Stimulated activated CD4-positive, alpha-beta T cell treated with anti-CD3 and anti-CD28 coated beads, Interleukin-1b, Interleukin-23, amount 100 ng/mL, for 48 hours (primary cell): ENCODE measurements around the gene SH2D4B.
A peak's percentile ranks its signal among the peaks of the same experiment; 100 is the strongest.

ENCODE experiments used
- DNase-seq: peaks from one replicate; pipeline ENCODE4 v3.0.0-alpha.2; 2020

Gene SH2D4B

DNA sequence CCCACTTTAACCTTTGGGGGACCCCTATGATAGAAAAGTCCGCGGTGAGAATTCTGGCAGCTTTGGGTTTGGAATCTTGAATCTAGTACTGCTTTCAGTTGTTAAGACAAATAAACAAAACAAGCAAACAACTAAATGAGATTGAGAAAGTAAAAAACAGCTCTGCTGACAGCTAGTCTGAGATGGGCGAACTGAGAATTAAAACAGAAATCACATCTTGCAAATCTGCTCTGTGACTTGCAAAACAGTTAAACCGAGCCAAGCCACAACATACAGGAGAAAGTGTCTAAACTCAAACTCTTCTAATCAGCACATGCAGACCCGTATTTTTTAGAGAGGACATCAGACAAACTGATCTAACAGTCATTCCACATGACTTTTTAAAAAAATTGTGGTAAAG is 110.4 kb downstream of the SH2D4B start:
- no peak for DNase-seq

DNA sequence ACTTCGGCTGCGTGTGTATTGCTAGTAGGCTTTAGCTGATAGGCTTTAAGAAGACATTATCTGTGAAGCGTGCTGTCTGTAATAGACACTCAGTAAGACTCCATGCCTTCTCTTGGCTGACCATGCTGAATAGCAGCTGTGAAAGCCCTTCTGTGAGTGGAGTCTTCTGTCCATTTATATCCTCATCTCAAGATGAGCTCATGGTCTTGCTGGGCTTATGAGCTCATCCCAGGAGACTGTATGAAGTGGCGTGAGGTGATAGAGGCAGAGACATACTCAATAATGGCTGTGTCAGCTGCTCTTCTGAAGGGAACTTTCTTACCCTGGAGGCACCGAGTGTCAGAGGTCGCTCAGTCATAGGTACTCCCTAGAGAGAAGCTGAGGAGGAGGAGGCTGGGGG is 111.5 kb downstream of the SH2D4B start:
- DNase-seq, result no peak

DNA sequence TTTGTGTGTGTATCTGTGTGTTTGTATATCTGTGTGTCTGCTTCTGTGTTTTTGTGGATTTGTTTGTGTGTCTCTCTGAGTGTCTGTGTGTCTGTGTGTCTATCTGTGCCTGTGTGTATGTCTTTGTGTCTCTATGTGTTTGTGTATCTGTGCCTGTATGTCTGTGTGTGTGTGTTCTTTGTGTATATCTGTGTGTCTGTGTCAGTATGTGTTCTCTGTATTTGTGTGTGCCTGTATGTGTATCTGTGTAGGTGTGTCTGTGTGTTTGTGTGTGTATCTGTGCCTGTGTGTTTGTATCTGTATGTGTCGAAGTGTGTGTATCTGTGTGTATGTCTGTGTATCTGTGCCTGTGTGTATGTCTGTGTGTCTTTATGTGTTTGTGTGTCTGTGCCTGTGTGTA is 118.2 kb downstream of the SH2D4B start:
- no peak for DNase-seq

DNA sequence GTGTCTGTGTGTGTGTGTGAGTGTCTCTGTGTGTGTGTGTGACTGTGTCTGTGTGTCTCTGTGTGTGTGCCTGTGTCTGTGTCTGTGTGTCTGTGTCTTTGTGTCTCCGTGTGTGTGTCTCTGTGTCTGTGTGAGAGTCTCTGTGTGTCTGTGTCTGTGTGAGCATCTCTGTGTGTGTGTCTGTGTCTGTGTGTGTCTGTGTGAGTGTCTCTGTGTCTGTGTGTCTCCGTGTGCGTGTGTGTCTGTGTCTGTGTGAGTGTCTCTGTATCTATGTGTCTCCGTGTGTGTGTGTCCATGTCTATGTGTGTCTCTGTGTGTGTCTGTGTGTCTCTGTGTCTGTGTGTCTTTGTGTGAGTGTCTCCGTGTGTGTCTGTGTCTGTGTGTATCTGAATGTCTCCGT is 120.4 kb downstream of the SH2D4B start:
- no peak for DNase-seq

DNA sequence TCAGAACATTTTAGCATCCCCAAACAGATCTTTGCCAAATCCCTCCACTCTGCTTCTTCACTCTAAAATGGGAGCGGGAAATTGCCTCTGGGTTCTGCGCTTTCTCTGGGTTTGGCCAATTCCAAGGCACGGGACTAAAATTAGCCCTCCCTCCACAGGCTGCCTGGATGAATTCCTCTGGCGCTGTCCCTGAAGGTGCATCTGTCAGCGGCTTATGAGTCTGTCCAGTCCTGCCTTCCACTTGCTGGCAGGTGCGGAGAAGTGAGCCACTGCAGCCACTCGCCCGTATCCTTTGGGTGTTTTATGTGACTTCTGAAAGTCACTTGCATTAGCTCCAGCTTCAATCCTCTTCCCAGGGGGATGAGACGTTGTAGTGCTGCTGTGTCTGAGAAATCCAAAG is 121.6 kb downstream of the SH2D4B start:
- DNase-seq, result no peak

DNA sequence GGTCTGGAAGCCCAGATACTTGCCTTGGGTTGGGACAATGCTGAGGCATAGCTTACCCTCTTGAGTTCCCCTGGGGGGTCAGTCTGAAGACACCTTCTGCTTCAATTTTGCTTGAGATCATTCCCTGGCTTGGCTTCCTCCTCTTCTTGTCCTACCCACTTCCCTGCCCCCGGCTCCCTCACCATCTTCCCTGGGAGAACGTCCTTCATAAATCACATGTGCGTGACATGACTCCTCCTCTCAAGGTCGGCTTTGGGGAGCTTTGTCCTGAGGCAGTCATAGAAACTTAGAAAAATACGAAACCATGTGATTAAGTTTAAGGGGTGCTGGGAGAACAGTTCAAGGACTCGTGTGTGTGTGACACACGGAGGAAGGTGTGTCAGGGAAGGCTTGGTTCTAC is 122.6 kb downstream of the SH2D4B start:
- no peak for DNase-seq

DNA sequence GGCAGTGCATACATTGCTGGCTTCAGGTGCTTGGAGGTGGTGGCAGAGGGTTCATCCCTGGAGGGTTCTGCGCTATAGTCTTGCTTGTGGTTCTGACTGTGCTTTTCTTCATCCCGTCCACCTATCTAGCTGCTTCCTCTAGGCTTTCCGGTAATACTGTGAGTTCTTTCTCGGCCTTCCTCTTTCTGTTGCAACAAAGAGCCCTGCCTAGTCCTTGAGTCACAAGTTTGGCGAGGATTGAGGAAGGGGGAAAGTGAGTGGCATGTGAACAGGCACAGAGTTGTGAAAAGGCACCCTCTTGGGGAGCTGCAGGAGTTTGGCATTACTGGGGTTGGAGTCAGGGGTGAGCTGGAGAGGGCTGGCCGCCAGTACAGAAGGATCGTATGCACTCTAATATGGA is 123.0 kb downstream of the SH2D4B start:
- no peak for DNase-seq

DNA sequence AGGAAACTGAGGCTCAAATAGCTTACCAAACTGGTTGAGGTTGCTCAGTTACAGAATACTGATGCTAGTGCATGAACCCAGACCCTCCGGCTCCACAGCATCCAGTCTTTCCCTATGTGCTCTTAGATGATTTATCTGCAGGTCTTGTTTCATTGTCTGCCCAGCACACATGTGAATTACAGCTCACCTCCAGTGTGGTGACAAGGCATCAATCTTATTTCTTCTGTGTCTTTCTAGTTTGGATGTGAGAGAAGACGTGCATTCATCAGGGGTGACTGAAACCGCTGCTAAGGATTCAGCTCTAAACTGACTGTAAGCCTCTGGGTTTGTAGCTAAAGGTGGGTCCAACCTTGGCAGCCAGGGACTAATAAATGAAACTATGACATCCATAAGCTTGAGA is 123.8 kb downstream of the SH2D4B start:
- no peak for DNase-seq

DNA sequence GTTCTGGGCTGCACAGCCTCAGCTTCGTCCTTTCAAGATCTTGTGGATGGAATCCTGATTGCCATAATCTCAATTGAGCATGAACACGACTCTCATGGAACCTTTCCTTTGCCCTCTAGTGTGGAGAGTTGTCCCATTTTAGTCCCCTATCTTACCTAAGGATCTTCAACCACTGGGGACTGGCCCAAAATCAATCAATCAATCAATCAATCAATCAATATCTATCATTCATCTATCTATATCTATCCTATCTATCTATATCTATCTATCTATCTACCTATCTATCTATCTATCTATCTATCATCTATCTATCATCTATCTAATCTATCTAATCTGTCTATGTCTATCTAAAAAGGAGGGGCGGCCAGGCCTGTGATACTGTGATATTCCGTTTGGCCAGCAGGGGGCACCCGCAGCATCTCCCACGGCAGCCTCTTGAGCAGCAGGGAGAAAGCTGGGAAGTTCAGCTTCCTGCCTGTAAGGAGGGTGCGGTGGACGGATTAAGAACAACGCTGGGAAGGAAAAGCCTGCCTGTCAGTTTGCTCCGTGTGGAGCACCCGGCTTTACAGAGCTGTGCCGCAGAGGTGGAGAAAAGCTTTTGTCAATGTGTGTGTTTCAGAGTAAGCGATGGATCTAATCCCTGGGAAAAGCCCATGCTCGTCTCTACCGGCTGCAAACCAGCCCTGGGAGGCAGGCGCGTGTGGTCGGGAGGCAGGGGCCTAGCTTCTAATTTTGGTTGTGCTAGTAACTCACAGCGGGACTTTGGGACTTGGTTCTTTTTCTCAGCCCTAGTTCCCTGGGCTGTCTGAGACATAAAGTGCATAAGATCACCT is 124.9 kb downstream of the SH2D4B start:
- peak; percentile 62 for DNase-seq

DNA sequence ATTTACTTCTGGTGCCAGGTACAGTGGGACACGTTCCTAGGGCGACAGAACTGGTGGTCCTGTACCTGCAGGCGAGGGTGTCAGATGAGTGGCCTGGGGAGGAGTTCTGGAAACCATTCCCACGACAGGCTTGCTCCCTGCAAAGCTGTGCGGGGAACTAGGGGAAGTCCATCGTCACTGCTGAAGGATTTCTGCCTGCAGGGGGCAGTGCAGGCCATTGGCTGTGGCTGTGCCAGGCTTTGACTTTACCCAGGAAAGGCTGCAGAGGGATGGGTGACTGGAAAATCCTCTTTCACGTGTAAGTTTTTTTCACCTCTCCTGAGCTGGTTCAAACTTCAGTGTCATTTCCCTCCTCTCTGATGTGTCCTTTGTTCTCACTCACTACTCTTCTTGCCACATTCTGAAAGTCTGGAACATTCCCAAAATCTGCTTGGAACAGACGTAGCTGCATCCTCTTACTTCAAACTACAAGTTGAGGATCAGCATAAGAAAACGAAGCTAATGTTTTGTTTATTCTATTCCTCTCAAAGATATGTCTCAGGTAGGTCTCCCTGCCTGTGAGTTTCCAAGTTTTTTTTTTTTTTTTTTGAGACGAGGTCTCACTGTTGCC is 126.5 kb downstream of the SH2D4B start:
- peak; percentile 50 for DNase-seq

DNA sequence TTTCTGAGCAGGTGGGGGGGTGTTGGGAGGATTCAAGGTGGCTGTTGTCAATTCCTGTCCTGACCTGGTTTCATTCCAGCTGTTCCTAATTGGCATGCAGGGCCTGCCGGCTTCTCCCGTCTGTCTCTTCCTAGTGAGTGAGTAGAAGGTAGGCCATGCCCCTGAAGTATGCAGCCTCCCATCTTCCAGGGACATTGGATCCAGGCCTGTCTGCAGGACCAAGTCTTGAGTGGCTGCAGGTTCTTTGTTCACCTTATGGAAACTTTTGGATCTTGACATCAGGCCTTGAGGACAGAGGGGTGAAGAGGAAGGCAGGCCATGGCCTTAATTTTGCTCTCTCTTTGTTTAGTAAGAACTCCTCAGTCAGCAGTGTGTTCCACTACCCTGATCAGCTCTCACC is 131.8 kb downstream of the SH2D4B start:
- DNase-seq, result no peak

DNA sequence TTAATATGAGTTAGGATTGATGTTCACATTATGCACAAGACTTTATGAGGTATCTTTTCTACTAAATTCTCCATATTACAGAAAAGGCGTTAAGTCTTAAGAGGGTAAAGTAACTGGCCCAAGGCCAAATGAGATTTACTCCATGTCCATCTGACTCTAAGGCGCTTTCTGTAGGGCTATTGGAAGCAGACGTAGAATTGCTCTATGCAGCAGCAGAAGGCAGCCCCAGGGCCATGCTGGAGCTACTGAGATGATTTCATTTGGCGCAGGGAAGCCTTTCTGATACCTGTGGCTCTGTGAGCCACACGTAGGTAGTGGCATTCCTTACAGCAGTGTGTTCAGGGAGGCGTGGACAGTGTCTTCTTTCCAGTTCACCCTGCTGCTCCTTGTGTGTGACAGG is 133.1 kb downstream of the SH2D4B start:
- DNase-seq, result no peak

DNA sequence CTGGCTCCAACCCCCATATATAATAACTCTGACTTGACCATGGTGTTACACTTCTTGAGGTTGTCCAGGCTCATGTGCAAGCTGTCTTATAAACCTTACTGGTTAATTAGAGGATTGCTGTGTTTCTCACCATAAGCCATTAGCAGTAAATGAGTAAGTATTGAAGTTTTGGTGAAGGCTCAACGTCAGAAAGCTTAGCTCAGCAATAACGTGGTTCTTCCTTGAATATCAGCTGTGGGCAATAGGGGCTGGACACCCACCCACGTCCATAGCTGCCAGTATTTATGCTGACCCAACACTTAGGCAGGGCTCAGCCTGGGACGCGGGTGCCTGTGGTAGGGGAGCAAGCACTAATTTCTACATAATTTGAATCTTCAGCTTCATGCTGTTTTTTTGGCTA is 134.1 kb downstream of the SH2D4B start:
- no peak for DNase-seq

DNA sequence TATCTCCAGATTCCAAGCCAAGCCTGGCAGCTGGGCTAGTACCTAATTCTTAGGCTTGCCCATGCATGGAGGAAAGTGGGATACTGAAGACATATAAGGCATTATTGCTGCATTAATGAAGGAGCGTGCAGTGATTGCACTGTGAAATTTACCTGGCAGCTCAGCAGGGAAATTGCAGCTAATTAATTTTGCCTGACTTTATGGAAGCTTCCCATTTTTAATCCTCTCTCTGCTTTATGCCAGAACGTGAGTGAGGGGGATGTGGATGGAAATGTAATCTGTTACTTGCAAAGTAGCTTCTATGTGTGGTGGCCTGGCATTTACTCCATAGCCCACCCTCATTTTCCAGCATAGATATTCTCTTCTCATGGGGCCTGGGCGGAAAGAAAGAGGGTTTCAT is 134.9 kb downstream of the SH2D4B start:
- no peak for DNase-seq

DNA sequence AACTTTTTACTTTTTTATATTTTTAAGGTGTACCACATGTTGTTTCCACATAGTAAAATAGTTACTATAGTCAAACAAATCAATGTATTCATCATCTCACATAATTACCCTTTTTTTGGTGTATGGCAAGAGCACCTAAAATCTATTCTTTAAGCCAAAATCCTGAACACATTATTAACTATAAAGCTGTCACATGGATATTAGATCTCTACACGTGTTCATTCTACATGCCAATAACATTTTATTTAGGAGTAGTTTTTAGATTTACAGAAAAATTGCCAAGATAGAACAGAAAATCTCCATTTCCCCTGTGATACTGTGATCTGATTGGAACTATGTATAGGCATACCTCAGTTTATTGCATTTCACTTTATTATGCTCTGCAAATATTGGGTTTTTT is 137.1 kb downstream of the SH2D4B start:
- DNase-seq, result no peak

DNA sequence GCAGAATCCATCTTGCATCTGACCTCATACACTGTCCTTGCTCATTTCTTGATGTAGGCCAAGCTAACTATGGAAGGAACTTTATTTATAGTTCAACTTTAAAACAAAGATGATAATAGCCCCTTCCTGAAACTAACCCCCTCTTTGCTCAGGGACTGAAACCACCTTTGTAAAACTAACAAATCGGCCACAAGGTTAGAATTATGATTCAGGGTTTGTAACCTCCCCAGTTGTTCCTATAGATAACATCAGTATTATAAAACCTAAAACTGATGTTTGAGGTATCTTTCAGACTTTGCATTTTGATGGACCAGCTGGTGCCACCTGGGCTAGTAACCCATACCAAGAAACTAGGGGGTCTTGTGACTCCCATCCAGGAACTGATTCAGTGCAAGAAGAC is 143.4 kb downstream of the SH2D4B start:
- no peak for DNase-seq

DNA sequence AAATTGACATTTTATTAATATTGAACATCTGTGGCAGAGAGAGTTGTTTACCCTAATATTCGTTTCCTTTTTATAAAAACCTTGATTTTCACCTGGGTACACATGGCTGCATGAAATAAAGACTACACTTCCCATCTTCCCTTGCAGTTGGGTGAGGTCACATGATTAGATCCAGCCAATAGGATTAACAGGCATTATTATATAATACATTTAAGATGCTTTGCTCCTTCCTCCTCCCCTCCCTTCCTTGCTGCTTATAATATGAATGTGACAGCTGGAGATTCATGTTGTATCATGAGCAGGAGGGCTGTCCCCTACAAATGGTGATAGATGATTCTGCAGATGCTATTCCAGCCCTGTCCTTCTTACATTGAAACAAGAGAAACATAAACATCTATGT is 146.6 kb downstream of the SH2D4B start:
- DNase-seq, result no peak

DNA sequence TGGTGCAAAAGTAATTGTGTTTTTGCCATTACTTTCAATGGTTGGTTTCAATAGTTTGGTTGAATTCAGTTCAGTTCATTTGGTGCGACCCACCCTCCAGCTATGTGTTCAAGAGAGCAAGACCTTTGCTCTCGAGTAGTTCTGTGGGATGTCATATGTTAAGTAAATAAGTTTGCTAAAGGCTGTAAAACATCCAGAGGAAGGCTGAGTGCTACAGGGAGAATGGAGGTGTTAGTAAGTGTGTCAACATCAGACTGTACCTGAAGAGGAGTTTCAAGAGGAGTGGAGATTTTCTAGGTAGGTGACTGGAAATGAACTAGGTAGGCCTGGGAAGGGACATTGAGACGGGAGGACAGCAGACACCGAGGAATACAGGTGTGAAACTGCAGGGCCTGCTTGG is 147.7 kb downstream of the SH2D4B start:
- DNase-seq, result no peak

DNA sequence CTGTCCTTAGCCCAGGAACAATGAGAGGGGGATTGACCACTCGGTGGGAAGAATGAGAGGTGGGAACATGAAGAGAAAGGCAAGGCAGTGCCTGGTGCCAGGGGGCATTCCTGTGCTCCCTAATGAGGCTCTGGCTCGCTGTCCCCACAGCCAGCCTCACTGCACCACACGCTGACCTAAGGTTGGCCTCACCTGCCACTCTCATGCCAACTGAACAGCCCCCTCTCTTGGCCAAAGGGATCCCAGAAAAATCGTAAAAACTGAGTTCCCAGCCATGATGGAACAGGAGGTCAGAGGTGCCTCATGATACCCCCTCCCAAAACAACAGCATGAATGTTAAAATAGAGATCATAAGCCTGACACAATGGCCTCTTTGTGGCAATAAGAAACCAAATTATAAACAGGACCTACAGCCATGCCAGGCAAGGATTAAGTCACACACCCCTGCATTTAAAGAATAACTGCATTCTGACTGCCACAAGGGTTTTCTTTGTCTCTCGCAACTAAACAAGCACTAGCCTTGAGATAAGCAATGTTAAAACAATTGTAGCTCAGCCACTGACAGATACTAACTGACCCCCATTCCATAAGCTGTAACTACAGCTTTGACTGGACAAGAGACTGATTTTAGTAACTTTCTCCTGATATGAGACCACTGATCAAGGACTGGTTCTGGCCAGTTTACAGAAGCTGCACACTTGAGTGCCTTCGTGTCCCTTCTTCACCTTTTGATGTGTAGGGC is 149.2 kb downstream of the SH2D4B start:
- no peak for DNase-seq

DNA sequence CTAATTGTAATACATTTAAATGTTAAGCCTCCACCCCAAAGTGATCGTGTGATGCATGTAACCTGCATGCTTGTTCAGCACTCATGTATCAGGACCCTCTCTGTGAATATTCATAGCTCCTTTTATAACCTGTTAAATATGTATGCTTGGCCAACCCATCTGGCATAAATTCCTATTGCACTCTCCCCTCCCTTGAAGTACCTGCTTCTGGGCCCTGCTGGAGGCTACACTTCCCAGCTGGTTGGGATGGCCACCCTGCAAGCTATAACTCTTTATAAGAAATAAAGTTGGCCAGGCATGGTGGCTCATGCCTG is 149.7 kb downstream of the SH2D4B start:
- DNase-seq, result no peak

DNA sequence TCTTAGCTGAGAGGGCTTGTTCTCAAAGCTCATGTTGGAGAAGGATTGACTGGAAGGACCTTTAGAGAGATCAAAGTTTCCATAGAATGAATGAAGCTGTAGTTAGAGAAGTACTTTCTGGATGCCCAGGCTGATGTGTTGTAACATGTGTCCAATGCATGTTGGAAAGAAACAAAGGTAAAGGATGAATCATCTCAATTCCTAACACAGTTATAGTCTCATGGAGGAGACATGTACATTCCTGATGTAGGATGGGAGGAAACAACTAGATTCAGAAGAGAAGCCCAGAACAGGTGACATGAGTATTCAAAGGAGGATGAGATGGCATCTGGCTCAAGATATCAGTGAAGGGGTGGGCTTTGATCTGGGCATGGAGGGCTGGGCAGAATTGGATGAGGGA is 152.7 kb downstream of the SH2D4B start:
- no peak for DNase-seq

DNA sequence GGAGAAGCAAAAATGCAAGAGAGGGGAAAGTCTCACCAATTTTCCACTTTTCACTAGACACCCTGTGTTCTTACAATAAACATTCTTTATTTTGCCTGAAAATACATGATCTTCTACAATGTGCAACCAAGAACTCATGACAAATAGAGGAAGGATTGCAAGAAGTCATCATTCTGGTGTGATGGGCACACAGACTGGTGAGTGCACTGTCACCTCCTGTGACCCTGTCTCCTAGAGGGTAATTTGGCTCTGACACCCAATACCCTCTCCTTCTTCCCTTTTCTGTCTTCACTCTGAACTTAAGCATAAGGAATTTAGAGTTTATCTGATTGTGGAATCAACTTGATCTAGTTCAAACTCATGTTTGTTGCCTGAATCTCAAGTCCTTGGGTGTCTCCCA is 153.7 kb downstream of the SH2D4B start:
- DNase-seq, result no peak

DNA sequence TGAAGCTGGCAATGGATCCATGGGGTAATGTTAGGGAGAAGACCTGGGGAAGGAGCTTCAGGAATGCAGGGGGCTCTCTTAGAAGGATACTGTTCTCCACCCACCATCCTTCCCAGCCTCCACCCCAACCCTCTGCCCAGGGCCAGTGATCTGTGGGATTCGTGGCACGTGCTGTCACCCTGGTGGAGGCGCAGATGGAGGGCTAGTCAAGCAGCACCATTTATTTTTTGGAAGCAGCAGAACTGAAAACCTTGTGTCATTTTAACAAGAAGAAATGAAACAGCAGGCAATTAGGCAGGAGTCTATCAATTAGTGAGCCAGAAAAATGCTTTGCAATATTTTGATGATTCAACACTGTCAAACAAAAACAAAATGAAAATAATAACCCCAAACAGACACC is 155.9 kb downstream of the SH2D4B start:
- DNase-seq, result no peak

DNA sequence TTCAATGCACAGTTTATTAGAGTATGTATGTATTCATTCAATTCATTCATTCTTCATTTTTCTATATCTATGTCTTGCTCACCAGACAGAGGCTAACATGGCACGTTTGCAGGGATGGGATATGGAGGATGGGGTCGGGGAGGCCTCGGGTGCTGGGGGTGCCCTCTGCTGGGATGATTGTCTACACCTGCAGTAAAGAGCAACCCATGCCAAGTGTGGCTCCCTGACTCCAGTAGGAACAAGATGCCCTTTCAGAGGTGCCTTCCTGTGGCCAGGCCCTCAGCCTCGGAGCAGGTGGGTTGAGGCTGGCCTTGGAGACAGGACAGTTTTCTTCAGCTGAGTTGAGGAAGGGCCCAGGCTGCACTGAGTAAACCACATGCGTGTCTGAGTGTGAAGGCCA is 157.2 kb downstream of the SH2D4B start:
- no peak for DNase-seq
